Lower lobe of right lung (tissue), 2 donors: ENCODE data around the gene GRAMD1B. TPM values are rescaled to one million over a fixed set of nuclear protein-coding genes. Genes with fewer than 3 reads are reported as not detected.

Experiments
- ATAC-seq, 2 donors: fragments of 200-7000 bp; cut with Tn5 transposase; one replicate each; pipeline ENCODE4 v1.9.1; 2020 to 2022; ENCODE audit warnings: mild to moderate bottlenecking in 2 of 2, moderate library complexity in 2 of 2
- DNase-seq: peaks from one replicate; pipeline ENCODE4 v3.0.0-alpha.2; 2020
- H3K27ac ChIP-seq: fragments of 200-600 bp; one replicate; pipeline ENCODE4 v1.8.0; 2022
- H3K27me3 ChIP-seq: fragments of 200-600 bp; one replicate; pipeline ENCODE4 v1.8.0; 2022; ENCODE audit warnings: low read depth
- H3K36me3 ChIP-seq: fragments of 200-600 bp; one replicate; pipeline ENCODE4 v1.8.0; 2022; ENCODE audit warnings: mild to moderate bottlenecking
- H3K4me1 ChIP-seq: fragments of 200-600 bp; one replicate; pipeline ENCODE4 v1.8.0; 2022
- H3K4me3 ChIP-seq: fragments of 200-600 bp; one replicate; pipeline ENCODE4 v1.8.0; 2022; ENCODE audit warnings: mild to moderate bottlenecking
- H3K9me3 ChIP-seq: fragments of 200-600 bp; one replicate; pipeline ENCODE4 v1.8.0; 2022
- CTCF ChIP-seq: fragments of 200-600 bp; IDR thresholded peaks from one replicate; pipeline ENCODE4 v1.8.0; 2022; ENCODE audit warnings: antibody characterized with exemption, mild to moderate bottlenecking
- intact Hi-C: fragments of 100-400 bp; cut with DNase I; formaldehyde crosslinking; loops from one replicate; pipeline ENCODE4 v1.11.0; 2022
- total RNA-seq: library from RNA; stranded (reverse); fragmentation: NEBNext Ultra II Directional; extraction: Animal tissue kit (Norgen Biotek cat#: 25700); gene quantifications from one replicate; pipeline ENCODE4 v1.2.1, GENCODE V29; 2021
- donor health status: DM: no; HTN: yes; CAD: no; lungs with severe emphysema.

Gene GRAMD1B
- total RNA-seq, 1 donor from 2014 or later = 9.9 TPM

GRCh38 chr11:123616505-123617198, 186.6 kb downstream of the GRAMD1B start:
- H3K27ac ChIP-seq = no peak overlapping the region
- ATAC-seq (peak; percentile 45 to 54), DNase-seq (no peak)
- no peaks in the 10 kb centered on the region for H3K4me1 ChIP-seq
- TF ChIP-seq CTCF = no peak
- intact Hi-C loops = no loop called here
- no peaks in the 10 kb centered on the region for H3K27me3 ChIP-seq
- no peaks in the 10 kb centered on the region for H3K9me3 ChIP-seq
- H3K36me3 ChIP-seq = no peaks in the 10 kb centered on the region
- no peak overlapping the region for H3K4me3 ChIP-seq

GRCh38 chr11:123622576-123622975, 192.5 kb downstream of the GRAMD1B start:
- Histone ChIP-seq H3K4me1 (no peaks in the 10 kb centered on the region), H3K27me3 (no peaks in the 10 kb centered on the region), H3K4me3 (no peak overlapping the region), H3K36me3 (no peaks in the 10 kb centered on the region), H3K27ac (no peak overlapping the region), H3K9me3 (no peaks in the 10 kb centered on the region)
- TF ChIP-seq CTCF = no peak
- no peak for ATAC-seq
- intact Hi-C loops = no loop called here
- DNase-seq = no peak

- intact Hi-C loops = no loop called here
- Histone ChIP-seq H3K36me3 (no peaks in the 10 kb centered on the region), H3K4me3 (no peak overlapping the region), H3K9me3 (no peaks in the 10 kb centered on the region), H3K4me1 (no peaks in the 10 kb centered on the region), H3K27ac (no peak overlapping the region), H3K27me3 (no peaks in the 10 kb centered on the region)
- no peak for TF ChIP-seq CTCF
- ATAC-seq (no peak), DNase-seq (no peak)
These were observed 194.9 kb downstream of the GRAMD1B start for GRCh38 chr11:123624974-123625373.

GRCh38 chr11:123628936-123629683, 199.0 kb downstream of the GRAMD1B start:
- Histone ChIP-seq H3K27me3 (no peaks in the 10 kb centered on the region), H3K36me3 (no peaks in the 10 kb centered on the region), H3K4me1 (no peaks in the 10 kb centered on the region), H3K27ac (no peak overlapping the region), H3K9me3 (no peaks in the 10 kb centered on the region), H3K4me3 (no peak overlapping the region)
- intact Hi-C loops = no loop called here
- DNase-seq = no peak
- TF ChIP-seq CTCF = no peak
- ATAC-seq = peak; percentile 31 to 41

GRCh38 chr11:123630126-123630608, 200.1 kb downstream of the GRAMD1B start:
- H3K27me3 ChIP-seq = peaks cover 3% of the 10 kb centered on the region
- H3K9me3 ChIP-seq = no peaks in the 10 kb centered on the region
- H3K36me3 ChIP-seq = no peaks in the 10 kb centered on the region
- no peak overlapping the region for H3K4me3 ChIP-seq
- TF ChIP-seq CTCF = no peak
- no peaks in the 10 kb centered on the region for H3K4me1 ChIP-seq
- ATAC-seq (no peak), DNase-seq (no peak)
- intact Hi-C loops = no loop called here
- H3K27ac ChIP-seq = no peak overlapping the region
